ENCODE measurements around the gene FXYD3.

FXYD3 gene

GRCh38 chr19:35076026-35076370, 39.6 kb upstream of the FXYD3 start:
- no peak overlapping the region for H3K4me2 ChIP-seq (ENCODE audit: low read length)
- H3K9ac ChIP-seq (ENCODE audit: low read depth, low read length): no peak overlapping the region
- no peaks in the 10 kb centered on the region for H3K9me3 ChIP-seq (replicated peaks; ENCODE audit: low read length)
- H3K27me3 ChIP-seq (ENCODE audit: control insufficient read depth, insufficient read depth, low read length): peaks cover 19% of the 10 kb centered on the region
- H3K36me3 ChIP-seq (ENCODE audit: insufficient read depth, low read length): no peaks in the 10 kb centered on the region
- H3K4me1 ChIP-seq (ENCODE audit: control insufficient read depth, insufficient read depth, low read length): no peaks in the 10 kb centered on the region
- H3K4me3 ChIP-seq (ENCODE audit: low read length): no peak overlapping the region

GRCh38 chr19:35076657-35077056, 39.0 kb upstream of the FXYD3 start:
- no peak overlapping the region for H3K9ac ChIP-seq (ENCODE audit: low read depth, low read length)
- peaks cover 19% of the 10 kb centered on the region for H3K27me3 ChIP-seq (ENCODE audit: control insufficient read depth, insufficient read depth, low read length)
- no peak overlapping the region for H3K4me3 ChIP-seq (ENCODE audit: low read length)
- no peaks in the 10 kb centered on the region for H3K9me3 ChIP-seq (replicated peaks; ENCODE audit: low read length)
- H3K4me2 ChIP-seq (ENCODE audit: low read length): no peak overlapping the region
- H3K4me1 ChIP-seq (ENCODE audit: control insufficient read depth, insufficient read depth, low read length): no peaks in the 10 kb centered on the region
- H3K36me3 ChIP-seq (ENCODE audit: insufficient read depth, low read length): no peaks in the 10 kb centered on the region

- Histone ChIP-seq H3K36me3 (ENCODE audit: insufficient read depth, low read length) (no peaks in the 10 kb centered on the region), H3K27me3 (ENCODE audit: control insufficient read depth, insufficient read depth, low read length) (peaks cover 19% of the 10 kb centered on the region), H3K4me1 (ENCODE audit: control insufficient read depth, insufficient read depth, low read length) (no peaks in the 10 kb centered on the region), H3K4me2 (ENCODE audit: low read length) (no peak overlapping the region), H3K9me3 (replicated peaks; ENCODE audit: low read length) (no peaks in the 10 kb centered on the region), H3K4me3 (ENCODE audit: low read length) (no peak overlapping the region), H3K9ac (ENCODE audit: low read depth, low read length) (no peak overlapping the region)
Observed at GRCh38 chr19:35077411-35078223, 38.0 kb upstream of the FXYD3 start.

- Histone ChIP-seq H3K9ac (ENCODE audit: low read depth, low read length) (no peak overlapping the region), H3K4me1 (ENCODE audit: control insufficient read depth, insufficient read depth, low read length) (no peaks in the 10 kb centered on the region), H3K4me2 (ENCODE audit: low read length) (no peak overlapping the region), H3K9me3 (replicated peaks; ENCODE audit: low read length) (no peaks in the 10 kb centered on the region), H3K27me3 (ENCODE audit: control insufficient read depth, insufficient read depth, low read length) (peaks cover 13% of the 10 kb centered on the region), H3K4me3 (ENCODE audit: low read length) (no peak overlapping the region), H3K36me3 (ENCODE audit: insufficient read depth, low read length) (no peaks in the 10 kb centered on the region)
Observed at GRCh38 chr19:35079826-35080225, 35.8 kb upstream of the FXYD3 start.

- no peak overlapping the region for H3K4me2 ChIP-seq (ENCODE audit: low read length)
- H3K27me3 ChIP-seq (ENCODE audit: control insufficient read depth, insufficient read depth, low read length): peaks cover 11% of the 10 kb centered on the region
- H3K9me3 ChIP-seq (replicated peaks; ENCODE audit: low read length): no peaks in the 10 kb centered on the region
- no peaks in the 10 kb centered on the region for H3K4me1 ChIP-seq (ENCODE audit: control insufficient read depth, insufficient read depth, low read length)
- H3K9ac ChIP-seq (ENCODE audit: low read depth, low read length): no peak overlapping the region
- H3K36me3 ChIP-seq (ENCODE audit: insufficient read depth, low read length): no peaks in the 10 kb centered on the region
- no peak overlapping the region for H3K4me3 ChIP-seq (ENCODE audit: low read length)
Observed at GRCh38 chr19:35080613-35081170, 34.9 kb upstream of the FXYD3 start.

GRCh38 chr19:35081201-35081600, 34.4 kb upstream of the FXYD3 start:
- H3K4me3 ChIP-seq (ENCODE audit: low read length): no peak overlapping the region
- peaks cover 11% of the 10 kb centered on the region for H3K27me3 ChIP-seq (ENCODE audit: control insufficient read depth, insufficient read depth, low read length)
- H3K9me3 ChIP-seq (replicated peaks; ENCODE audit: low read length): no peaks in the 10 kb centered on the region
- no peaks in the 10 kb centered on the region for H3K36me3 ChIP-seq (ENCODE audit: insufficient read depth, low read length)
- no peaks in the 10 kb centered on the region for H3K4me1 ChIP-seq (ENCODE audit: control insufficient read depth, insufficient read depth, low read length)
- H3K4me2 ChIP-seq (ENCODE audit: low read length): no peak overlapping the region
- no peak overlapping the region for H3K9ac ChIP-seq (ENCODE audit: low read depth, low read length)

GRCh38 chr19:35083691-35084508, 31.7 kb upstream of the FXYD3 start:
- no peaks in the 10 kb centered on the region for H3K36me3 ChIP-seq (ENCODE audit: insufficient read depth, low read length)
- no peaks in the 10 kb centered on the region for H3K9me3 ChIP-seq (replicated peaks; ENCODE audit: low read length)
- no peak overlapping the region for H3K4me2 ChIP-seq (ENCODE audit: low read length)
- peaks cover 9% of the 10 kb centered on the region for H3K4me1 ChIP-seq (ENCODE audit: control insufficient read depth, insufficient read depth, low read length)
- no peak overlapping the region for H3K9ac ChIP-seq (ENCODE audit: low read depth, low read length)
- H3K4me3 ChIP-seq (ENCODE audit: low read length): no peak overlapping the region
- H3K27me3 ChIP-seq (ENCODE audit: control insufficient read depth, insufficient read depth, low read length): peaks cover 2% of the 10 kb centered on the region

GRCh38 chr19:35084509-35084762, 31.2 kb upstream of the FXYD3 start:
- Histone ChIP-seq H3K36me3 (ENCODE audit: insufficient read depth, low read length) (no peaks in the 10 kb centered on the region), H3K9me3 (replicated peaks; ENCODE audit: low read length) (no peaks in the 10 kb centered on the region), H3K27me3 (ENCODE audit: control insufficient read depth, insufficient read depth, low read length) (peaks cover 2% of the 10 kb centered on the region), H3K4me3 (ENCODE audit: low read length) (no peak overlapping the region), H3K4me1 (ENCODE audit: control insufficient read depth, insufficient read depth, low read length) (peaks cover 9% of the 10 kb centered on the region), H3K9ac (ENCODE audit: low read depth, low read length) (no peak overlapping the region), H3K4me2 (ENCODE audit: low read length) (no peak overlapping the region)

- Histone ChIP-seq H3K4me3 (ENCODE audit: low read length) (no peak overlapping the region), H3K9me3 (replicated peaks; ENCODE audit: low read length) (no peaks in the 10 kb centered on the region), H3K9ac (ENCODE audit: low read depth, low read length) (no peak overlapping the region), H3K27me3 (ENCODE audit: control insufficient read depth, insufficient read depth, low read length) (peaks cover 2% of the 10 kb centered on the region), H3K36me3 (ENCODE audit: insufficient read depth, low read length) (no peaks in the 10 kb centered on the region), H3K4me1 (ENCODE audit: control insufficient read depth, insufficient read depth, low read length) (peaks cover 15% of the 10 kb centered on the region), H3K4me2 (ENCODE audit: low read length) (no peak overlapping the region)
Observed at GRCh38 chr19:35085947-35086346, 29.7 kb upstream of the FXYD3 start.

- Histone ChIP-seq H3K9ac (ENCODE audit: low read depth, low read length) (no peak overlapping the region), H3K36me3 (ENCODE audit: insufficient read depth, low read length) (no peaks in the 10 kb centered on the region), H3K27me3 (ENCODE audit: control insufficient read depth, insufficient read depth, low read length) (peaks cover 2% of the 10 kb centered on the region), H3K9me3 (replicated peaks; ENCODE audit: low read length) (no peaks in the 10 kb centered on the region), H3K4me2 (ENCODE audit: low read length) (no peak overlapping the region), H3K4me3 (ENCODE audit: low read length) (no peak overlapping the region), H3K4me1 (ENCODE audit: control insufficient read depth, insufficient read depth, low read length) (peaks cover 15% of the 10 kb centered on the region)
Observed at GRCh38 chr19:35086455-35086854, 29.2 kb upstream of the FXYD3 start.

GRCh38 chr19:35087393-35087792, 28.2 kb upstream of the FXYD3 start:
- Histone ChIP-seq H3K4me2 (ENCODE audit: low read length) (no peak overlapping the region), H3K9ac (ENCODE audit: low read depth, low read length) (no peak overlapping the region), H3K27me3 (ENCODE audit: control insufficient read depth, insufficient read depth, low read length) (peaks cover 2% of the 10 kb centered on the region), H3K4me3 (ENCODE audit: low read length) (no peak overlapping the region), H3K9me3 (replicated peaks; ENCODE audit: low read length) (no peaks in the 10 kb centered on the region), H3K4me1 (ENCODE audit: control insufficient read depth, insufficient read depth, low read length) (peaks cover 15% of the 10 kb centered on the region), H3K36me3 (ENCODE audit: insufficient read depth, low read length) (no peaks in the 10 kb centered on the region)
